Panc1 (cell line): ENCODE measurements around the gene HRH3. TPM values are rescaled to one million over a fixed set of nuclear protein-coding genes. Genes with fewer than 3 reads are reported as not detected.

Experiments used
- ATAC-seq: fragments of 200-7000 bp; cut with Tn5 transposase; 2 replicates; pipeline ENCODE4 v1.9.1; 2020; ENCODE audit warnings: mild to moderate bottlenecking, moderate library complexity
- BruUV-seq: library from RNA; stranded (reverse); fragments of 400-500 nt; replicated peaks from 2 replicates; lab custom pipeline; 2021; lab: Mats Ljungman, UMichigan
- CTCF ChIA-PET: fragments of 300-600 bp; sonication (Branson Sonifier 250); formaldehyde crosslinking; loops from one replicate; lab custom pipeline; 2022; ENCODE audit warnings: antibody characterized with exemption; lab: Charles Lee
- POLR2A ChIA-PET: fragments of 300-600 bp; sonication (Branson Sonifier 250); formaldehyde crosslinking; loops from one replicate; lab custom pipeline; 2022; ENCODE audit warnings: antibody characterized with exemption; lab: Charles Lee
- DNase-seq: peaks from one replicate; pipeline ENCODE4 v3.0.0-alpha.2; 2010; ENCODE audit warnings: low read depth, low spot score
- H3K27ac ChIP-seq: 2 replicates; pipeline ENCODE4 v1.5.1; 2011; ENCODE audit warnings: mild to moderate bottlenecking, low read length, inconsistent platforms
- H3K27me3 ChIP-seq: fragments of 200-500 bp; sonication (Bioruptor generic); 2 replicates; pipeline ENCODE4 v1.6.0; 2014; ENCODE audit warnings: low read length, inconsistent platforms; ENCODE audit not compliant: control insufficient read depth, insufficient read depth
- H3K36me3 ChIP-seq: fragments of 200-500 bp; sonication (Bioruptor generic); 2 replicates; pipeline ENCODE4 v1.5.1; 2014; ENCODE audit warnings: inconsistent platforms, mild to moderate bottlenecking, low read length, moderate library complexity; ENCODE audit not compliant: control insufficient read depth, insufficient read depth
- H3K4me1 ChIP-seq: 2 replicates; pipeline ENCODE4 v1.5.1; 2011; ENCODE audit warnings: inconsistent platforms, mild to moderate bottlenecking, low read length, moderate library complexity; ENCODE audit not compliant: control insufficient read depth, insufficient read depth
- H3K4me3 ChIP-seq, 2 experiments: 2 replicates each; pipeline ENCODE4 v1.5.1; 2011 to 2012; ENCODE audit warnings: low read depth in 2 of 2, low read length in 2 of 2, mild to moderate bottlenecking in 2 of 2, inconsistent platforms in 1 of 2, moderate library complexity in 1 of 2
- H3K9me3 ChIP-seq: fragments of 200-500 bp; sonication (Bioruptor generic); 2 replicates; pipeline ENCODE4 v1.5.1; 2014; ENCODE audit warnings: low read depth, mild to moderate bottlenecking, inconsistent platforms, low read length, moderate library complexity; ENCODE audit not compliant: control insufficient read depth, insufficient read depth
- CTCF ChIP-seq: fragments of 450-650 bp; IDR thresholded peaks from 2 replicates; pipeline ENCODE4 v1.5.1; 2017; ENCODE audit warnings: mild to moderate bottlenecking
- POLR2AphosphoS5 ChIP-seq: IDR thresholded peaks from 2 replicates; pipeline ENCODE4 v1.6.1; 2012; ENCODE audit warnings: mild to moderate bottlenecking, low read depth, low read length, moderate library complexity
- REST ChIP-seq, 2 experiments: IDR thresholded peaks; 2 replicates each; pipeline ENCODE4 v1.6.1; 2011 to 2012; ENCODE audit warnings: low read depth in 2 of 2, control low read depth in 1 of 2, low read length in 1 of 2, mild to moderate bottlenecking in 1 of 2, moderate library complexity in 1 of 2; ENCODE audit not compliant: insufficient read depth in 1 of 2
- SIN3A ChIP-seq: IDR thresholded peaks from 2 replicates; pipeline ENCODE4 v1.6.1; 2012; ENCODE audit warnings: low read depth, mild to moderate bottlenecking, low read length, moderate library complexity, borderline replicate concordance; ENCODE audit not compliant: insufficient read depth
- TCF7L2 ChIP-seq: IDR thresholded peaks from 2 replicates; pipeline ENCODE4 v1.6.1; 2011; ENCODE audit warnings: mild to moderate bottlenecking, low read depth, low read length, inconsistent platforms
- in situ Hi-C: cut with HindIII; loops from 2 replicates; pipeline ENCODE4 v1.10.0; 2016; ENCODE audit warnings: low sequenced_read_pairs, low pct_unique_long_range_greater_than_20kb
- intact Hi-C: fragments of 100-400 bp; cut with micrococcal nuclease; formaldehyde crosslinking; loops from one replicate; pipeline ENCODE4 v1.10.0; 2022; ENCODE audit not compliant: unreplicated experiment
- total RNA-seq: library from RNA; stranded (reverse); gene quantifications from one replicate; pipeline ENCODE4 v1.2.1, GENCODE V29; 2021; ENCODE audit not compliant: unreplicated experiment

The HRH3 gene
- total RNA-seq, 1 experiment from 2014 or later, result 0.10 TPM

- no TSS peak for BruUV-seq
- H3K9me3 ChIP-seq, result no peaks in the 10 kb centered on the region
- no peaks in the 10 kb centered on the region for H3K27me3 ChIP-seq
- H3K27ac ChIP-seq, result no peak overlapping the region
- intact Hi-C loops (no loop called here), in situ Hi-C loops (no loop called here)
- ChIA-PET POLR2A (no interaction called here), CTCF (no interaction called here)
- ATAC-seq, result no peak
- peaks cover 8% of the 10 kb centered on the region for H3K36me3 ChIP-seq
- no peak for DNase-seq
- H3K4me3 ChIP-seq, result no peak overlapping the region
- TF ChIP-seq SIN3A, result no peak
- H3K4me1 ChIP-seq, result no peaks in the 10 kb centered on the region
Measured at GRCh38 chr20:62200491-62201172, 19.4 kb downstream of the HRH3 start.

GRCh38 chr20:62198931-62199330 is 21.1 kb downstream of the HRH3 start:
- Histone ChIP-seq H3K4me3 (no peak overlapping the region), H3K36me3 (peaks cover 10% of the 10 kb centered on the region), H3K9me3 (no peaks in the 10 kb centered on the region), H3K27ac (no peak overlapping the region), H3K4me1 (no peaks in the 10 kb centered on the region), H3K27me3 (no peaks in the 10 kb centered on the region)
- intact Hi-C loops, result no loop called here
- no peak for ATAC-seq
- no peak for DNase-seq
- TF ChIP-seq SIN3A (no peak), CTCF (no peak), POLR2AphosphoS5 (no peak), REST (IDR thresholded peaks at IDR 0.05; ENCODE audit: insufficient read depth in 1 of 2, low read depth in 2 of 2, low read length in 1 of 2) (no peak), TCF7L2 (no peak)
- ChIA-PET CTCF (no interaction called here), POLR2A (interaction anchor here (0.6 kb wide), 1 partner anchor 44 kb away, joined by 3 read pairs; no protein-coding TSS in a partner anchor)
- in situ Hi-C loops, result no loop called here
- no TSS peak for BruUV-seq

GRCh38 chr20:62198496-62198895 is 21.6 kb downstream of the HRH3 start:
- Histone ChIP-seq H3K36me3 (peaks cover 10% of the 10 kb centered on the region), H3K27ac (no peak overlapping the region), H3K27me3 (no peaks in the 10 kb centered on the region), H3K9me3 (no peaks in the 10 kb centered on the region), H3K4me1 (no peaks in the 10 kb centered on the region), H3K4me3 (no peak overlapping the region)
- CTCF ChIA-PET, result no interaction called here
- POLR2A ChIA-PET, result interaction anchor here (0.6 kb wide), 1 partner anchor 44 kb away, joined by 3 read pairs; no protein-coding TSS in a partner anchor
- intact Hi-C loops (no loop called here), in situ Hi-C loops (no loop called here)
- TF ChIP-seq CTCF (no peak), SIN3A (no peak), REST (IDR thresholded peaks at IDR 0.05; ENCODE audit: insufficient read depth in 1 of 2, low read depth in 2 of 2, low read length in 1 of 2) (no peak), TCF7L2 (no peak), POLR2AphosphoS5 (no peak)
- ATAC-seq (no peak), DNase-seq (no peak)
- no TSS peak for BruUV-seq
